ENCODE measurements around the gene LIME1.

DNA sequence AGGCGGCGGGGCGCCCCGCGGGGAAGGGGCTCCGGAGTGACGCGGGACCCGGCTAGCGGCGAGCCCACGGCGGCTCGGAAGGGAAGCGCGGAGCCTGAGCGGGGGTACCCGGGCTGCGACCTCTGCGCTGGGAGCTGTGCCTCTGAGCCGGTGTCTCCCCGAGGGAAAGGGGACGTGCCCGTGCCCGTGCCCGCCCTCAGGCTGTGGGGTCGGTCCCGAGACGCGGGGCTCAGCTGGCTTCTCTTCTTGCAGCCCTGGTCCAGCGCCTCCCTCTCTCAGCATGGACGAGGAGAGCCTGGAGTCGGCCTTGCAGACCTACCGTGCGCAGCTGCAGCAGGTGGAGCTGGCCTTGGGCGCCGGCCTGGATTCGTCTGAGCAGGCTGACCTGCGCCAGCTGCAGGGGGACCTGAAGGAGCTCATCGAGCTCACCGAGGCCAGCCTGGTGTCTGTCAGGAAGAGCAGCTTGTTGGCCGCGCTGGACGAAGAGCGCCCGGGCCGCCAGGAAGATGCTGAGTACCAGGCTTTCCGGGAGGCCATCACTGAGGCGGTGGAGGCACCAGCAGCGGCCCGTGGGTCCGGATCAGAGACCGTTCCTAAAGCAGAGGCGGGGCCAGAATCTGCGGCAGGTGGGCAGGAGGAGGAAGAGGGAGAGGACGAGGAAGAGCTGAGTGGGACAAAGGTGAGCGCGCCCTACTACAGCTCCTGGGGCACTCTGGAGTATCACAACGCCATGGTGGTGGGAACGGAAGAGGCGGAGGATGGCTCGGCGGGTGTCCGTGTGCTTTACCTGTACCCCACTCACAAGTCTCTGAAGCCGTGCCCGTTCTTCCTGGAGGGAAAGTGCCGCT, 27.9 kb upstream of the LIME1 start:
- TF ChIP-seq GATA2 (IDR thresholded peaks at IDR 0.05; ENCODE audit: low read depth, low read length) (no peak), GATA3 (IDR thresholded peaks at IDR 0.05; ENCODE audit: low read depth, low read length) (no peak)

Measured in SH-SY5Y (cell line).